ENCODE measurements around the gene PPP3CB.
"Not testable (repeated sequence)": the region's sequence is repeated elsewhere in the genome, so short reads cannot be mapped to it uniquely, and the experiment has no call there.

The PPP3CB gene

GRCh38 chr10:73416571-73416970, 79.3 kb downstream of the PPP3CB start:
- no peak for DNase-seq (ENCODE audit: low read depth in 1 of 2, low spot score in 1 of 2)

GRCh38 chr10:73414230-73414945, 81.4 kb downstream of the PPP3CB start:
- no peak for DNase-seq (ENCODE audit: low read depth in 1 of 2, low spot score in 1 of 2)

- peak; percentile 86 to 91 for DNase-seq (ENCODE audit: low read depth in 1 of 2, low spot score in 1 of 2)
These were observed 82.1 kb downstream of the PPP3CB start, which contains the start of gene ANXA7 for GRCh38 chr10:73413528-73414229. ANXA7 (minus strand) TSS chr10:73414058; CDS start chr10:73400856, 13,202 bp downstream.

- DNase-seq (ENCODE audit: low read depth in 1 of 2, low spot score in 1 of 2) = no peak
These were observed 82.7 kb downstream of the PPP3CB start for GRCh38 chr10:73413108-73413527.

- no peak for DNase-seq (ENCODE audit: low read depth in 1 of 2, low spot score in 1 of 2)
These were observed 84.9 kb downstream of the PPP3CB start for GRCh38 chr10:73410897-73411296.

GRCh38 chr10:73408978-73409521, 86.8 kb downstream of the PPP3CB start:
- DNase-seq (ENCODE audit: low read depth in 1 of 2, low spot score in 1 of 2) = no peak

GRCh38 chr10:73408061-73408460, 87.8 kb downstream of the PPP3CB start:
- no peak for DNase-seq (ENCODE audit: low read depth in 1 of 2, low spot score in 1 of 2)

- no peak for DNase-seq (ENCODE audit: low read depth in 1 of 2, low spot score in 1 of 2)
These were observed 88.3 kb downstream of the PPP3CB start for GRCh38 chr10:73407495-73407894.

GRCh38 chr10:73406846-73407245, 89.0 kb downstream of the PPP3CB start:
- no peak for DNase-seq (ENCODE audit: low read depth in 1 of 2, low spot score in 1 of 2)

GRCh38 chr10:73405556-73405955, 90.3 kb downstream of the PPP3CB start:
- no peak for DNase-seq (ENCODE audit: low read depth in 1 of 2, low spot score in 1 of 2)

GRCh38 chr10:73404690-73405089, 91.1 kb downstream of the PPP3CB start:
- no peak for DNase-seq (ENCODE audit: low read depth in 1 of 2, low spot score in 1 of 2)

GRCh38 chr10:73401636-73402035, 94.2 kb downstream of the PPP3CB start:
- no peak for DNase-seq (ENCODE audit: low read depth in 1 of 2, low spot score in 1 of 2)

GRCh38 chr10:73399063-73399462, 96.8 kb downstream of the PPP3CB start:
- DNase-seq (ENCODE audit: low read depth in 1 of 2, low spot score in 1 of 2) = no peak

- no peak for DNase-seq (ENCODE audit: low read depth in 1 of 2, low spot score in 1 of 2)
These were observed 97.8 kb downstream of the PPP3CB start for GRCh38 chr10:73398024-73398423.

GRCh38 chr10:73394325-73394724, 101.5 kb downstream of the PPP3CB start:
- DNase-seq (ENCODE audit: low read depth in 1 of 2, low spot score in 1 of 2) = not testable (repeated sequence)

GRCh38 chr10:73388228-73388627, 107.6 kb downstream of the PPP3CB start:
- no peak for DNase-seq (ENCODE audit: low read depth in 1 of 2, low spot score in 1 of 2)

- no peak for DNase-seq (ENCODE audit: low read depth in 1 of 2, low spot score in 1 of 2)
These were observed 109.2 kb downstream of the PPP3CB start for GRCh38 chr10:73386583-73386982.
